Measurements from ENCODE around the gene KREMEN2.

KREMEN2 gene

DNA sequence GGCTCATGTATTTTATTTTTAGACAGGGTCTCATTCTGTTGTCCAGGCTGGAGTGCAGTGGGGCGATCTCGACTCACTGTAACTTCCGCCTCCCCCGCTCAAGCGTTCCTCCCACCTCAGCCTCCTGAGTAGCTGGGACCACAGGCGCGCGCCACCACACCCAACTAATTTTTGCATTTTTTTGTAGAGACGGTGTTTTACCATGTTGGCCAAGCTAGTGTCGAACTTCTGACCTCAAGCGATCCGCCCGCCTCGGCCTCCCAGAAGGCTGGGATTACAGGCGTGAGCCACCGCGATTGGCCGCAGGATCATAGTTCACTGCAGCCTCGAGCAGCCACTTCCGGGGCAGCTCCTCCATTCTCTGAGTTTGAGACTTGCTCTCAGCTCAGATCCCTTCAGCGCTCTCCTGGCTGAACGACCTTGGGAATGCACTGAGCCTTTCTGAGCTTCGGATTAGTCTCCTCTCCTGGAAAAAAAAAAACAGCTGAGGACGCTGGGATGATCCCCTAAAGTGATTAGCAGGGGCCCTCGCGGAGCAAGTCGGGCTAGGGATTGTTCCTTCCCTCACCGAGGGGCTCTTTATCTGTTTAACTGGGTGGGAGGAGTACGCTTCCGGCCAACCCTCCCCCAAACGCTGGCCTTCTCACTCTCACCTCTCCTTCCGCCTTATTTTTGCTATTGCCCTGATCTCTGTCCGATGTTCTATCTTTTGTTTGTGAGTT is 17.3 kb downstream of the KREMEN2 start:
- no peak for DNase-seq

- DNase-seq = no peak
These were observed 17.8 kb downstream of the KREMEN2 start for GRCh38 chr16:2981899-2982250.

- no peak for DNase-seq
These were observed 18.3 kb downstream of the KREMEN2 start for GRCh38 chr16:2982402-2982801.

GRCh38 chr16:2983706-2984136 is 19.6 kb downstream of the KREMEN2 start:
- peak; percentile 53 for DNase-seq

DNA sequence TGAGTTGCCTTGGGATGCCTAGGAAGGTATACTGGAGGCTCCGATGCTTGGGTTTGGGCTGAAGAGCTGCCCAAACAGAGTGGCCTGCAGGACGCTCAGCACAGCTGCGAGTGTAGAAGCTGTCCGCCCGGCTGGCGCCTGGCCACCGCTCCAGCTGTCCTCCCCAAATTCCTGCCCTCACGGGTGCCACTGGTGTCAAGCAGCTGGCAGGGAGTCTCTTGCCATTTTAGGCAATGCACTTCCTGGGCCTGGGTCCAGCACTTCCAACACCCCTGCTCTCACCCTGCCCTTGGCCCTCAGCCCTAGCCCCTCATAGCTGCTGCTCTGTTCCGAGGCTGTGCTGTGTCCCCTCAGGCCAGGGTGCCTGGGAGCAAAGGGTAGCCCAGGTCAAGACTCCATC is 21.4 kb downstream of the KREMEN2 start:
- DNase-seq = no peak

- no peak for DNase-seq
These were observed 21.8 kb downstream of the KREMEN2 start for GRCh38 chr16:2985893-2986355.

DNA sequence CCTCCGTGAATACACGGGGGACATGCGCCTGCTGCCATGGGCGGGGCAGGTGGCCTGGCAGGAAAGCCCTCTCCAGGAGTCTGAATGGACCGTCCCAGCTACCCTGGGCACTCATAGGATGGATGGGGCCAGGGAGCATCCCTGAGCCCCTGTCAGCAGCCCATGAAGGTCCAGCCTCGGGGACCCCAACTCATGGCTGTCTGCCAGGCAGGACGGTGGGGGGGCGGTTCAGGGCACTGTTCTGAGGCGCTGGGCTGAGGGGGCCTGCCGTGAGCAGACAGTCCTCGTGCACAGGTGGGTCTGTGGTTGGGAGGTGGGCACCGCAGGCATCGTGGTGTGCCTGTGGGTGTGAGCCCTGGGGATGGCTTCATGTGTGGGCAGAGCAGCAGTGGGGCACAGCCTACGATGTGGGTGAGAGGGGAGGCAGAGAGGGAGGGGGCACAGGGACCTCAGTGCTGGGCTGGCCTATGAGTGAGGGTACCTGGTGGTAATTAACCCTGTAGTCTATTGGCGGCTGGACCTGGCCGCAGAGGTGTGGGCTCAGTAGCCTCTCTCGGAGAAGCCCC is 22.6 kb downstream of the KREMEN2 start:
- DNase-seq = no peak

DNA sequence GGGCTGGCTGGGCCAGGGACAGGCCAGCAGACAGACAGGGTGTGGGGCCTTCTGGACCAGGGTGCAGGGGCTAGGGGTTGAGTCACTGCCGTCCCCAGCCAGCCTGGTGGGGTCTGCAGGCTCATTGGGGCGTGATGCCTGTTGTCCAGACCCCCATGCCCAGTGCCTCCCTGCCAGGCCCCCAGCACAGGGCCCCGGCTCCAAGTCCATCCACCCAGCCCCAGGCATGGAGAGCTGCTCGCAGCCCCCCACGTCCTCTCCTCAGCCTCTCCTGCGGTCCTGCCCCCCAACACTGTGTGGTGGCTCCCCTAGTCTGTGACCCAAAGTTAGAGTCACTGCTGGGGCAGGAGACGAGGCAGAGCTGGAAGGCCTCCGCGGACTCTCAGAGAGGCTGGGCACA is 23.2 kb downstream of the KREMEN2 start:
- no peak for DNase-seq

DNA sequence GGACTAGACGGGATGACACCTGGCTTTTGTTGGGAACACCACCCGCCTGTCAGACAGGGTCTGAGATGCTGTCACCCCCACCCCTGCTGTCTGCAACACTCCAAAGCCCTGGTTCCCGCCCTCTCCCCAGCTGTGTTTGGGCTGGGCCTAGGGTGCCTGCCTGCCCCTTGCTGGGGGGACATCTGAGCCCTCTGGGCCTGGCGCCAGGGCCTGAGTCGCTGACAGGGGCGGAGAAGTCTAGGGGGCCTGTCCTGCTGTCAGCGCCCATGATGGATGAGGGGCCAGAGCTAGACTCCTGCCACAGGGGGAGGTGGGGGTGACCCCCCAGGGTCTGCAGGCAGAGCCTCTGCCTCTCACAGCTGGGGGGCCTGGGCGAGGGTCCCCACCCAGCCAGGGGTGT is 23.8 kb downstream of the KREMEN2 start:
- DNase-seq = no peak

- DNase-seq = no peak
These were observed 24.6 kb downstream of the KREMEN2 start for GRCh38 chr16:2988590-2989099.

GRCh38 chr16:2990891-2991290 is 26.8 kb downstream of the KREMEN2 start:
- DNase-seq = no peak

GRCh38 chr16:2991566-2992261 is 27.6 kb downstream of the KREMEN2 start:
- DNase-seq = no peak

DNA sequence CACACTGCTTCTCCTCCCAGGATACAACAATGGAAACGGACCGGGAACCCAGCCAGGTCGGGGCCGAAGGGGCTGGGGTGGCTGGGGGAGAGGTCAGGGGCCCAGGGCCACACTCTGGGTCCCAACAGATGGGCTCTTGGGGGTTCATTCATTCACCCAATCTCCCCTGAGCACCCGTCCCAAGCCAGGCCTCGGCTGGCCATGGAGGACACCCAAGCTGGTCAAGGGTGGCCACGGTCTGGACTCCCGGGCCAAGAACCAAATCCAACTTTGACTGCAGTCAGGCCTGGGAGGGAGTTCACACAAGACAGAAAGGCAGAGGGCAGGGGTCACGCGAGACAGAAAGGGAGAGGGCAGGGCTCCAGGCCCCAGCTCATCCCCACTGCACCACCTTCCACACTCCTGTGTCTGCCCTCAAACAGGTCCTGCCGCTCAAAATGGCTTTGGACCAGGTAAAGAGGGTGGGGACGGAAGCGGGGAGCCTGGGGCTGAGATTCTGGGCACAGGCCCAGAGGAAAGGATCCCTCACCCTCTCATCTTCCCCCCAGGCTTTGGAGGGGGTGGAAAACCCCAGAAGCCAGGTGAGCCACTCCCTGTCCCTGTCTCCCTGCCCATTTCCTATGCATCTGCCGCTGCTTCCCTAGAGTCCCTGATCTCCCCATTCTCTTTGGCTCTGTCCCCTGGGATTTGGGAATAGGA is 28.5 kb downstream of the KREMEN2 start:
- no peak for DNase-seq

GRCh38 chr16:2996298-2996697 is 32.2 kb downstream of the KREMEN2 start:
- no peak for DNase-seq

DNA sequence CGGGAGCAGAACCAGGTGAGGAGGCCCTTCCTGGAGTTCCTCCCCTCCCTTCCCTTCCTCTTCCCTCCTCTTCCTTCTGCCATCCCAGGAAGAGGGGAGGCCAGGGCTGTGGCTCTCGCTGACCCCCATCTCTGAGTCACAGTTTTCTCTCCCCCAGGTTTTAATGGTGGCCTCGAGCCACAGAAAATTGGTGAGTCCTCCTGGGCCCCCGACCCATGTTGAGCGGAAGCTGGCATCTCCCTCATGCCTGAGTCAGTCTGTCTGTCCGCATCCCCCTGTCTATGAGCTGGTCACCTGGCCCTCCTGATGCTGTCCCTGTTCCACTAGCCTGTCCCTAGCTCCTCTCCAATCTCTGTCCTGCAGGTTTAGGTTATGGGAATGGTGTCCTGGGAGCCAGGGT is 35.9 kb downstream of the KREMEN2 start:
- no peak for DNase-seq

DNA sequence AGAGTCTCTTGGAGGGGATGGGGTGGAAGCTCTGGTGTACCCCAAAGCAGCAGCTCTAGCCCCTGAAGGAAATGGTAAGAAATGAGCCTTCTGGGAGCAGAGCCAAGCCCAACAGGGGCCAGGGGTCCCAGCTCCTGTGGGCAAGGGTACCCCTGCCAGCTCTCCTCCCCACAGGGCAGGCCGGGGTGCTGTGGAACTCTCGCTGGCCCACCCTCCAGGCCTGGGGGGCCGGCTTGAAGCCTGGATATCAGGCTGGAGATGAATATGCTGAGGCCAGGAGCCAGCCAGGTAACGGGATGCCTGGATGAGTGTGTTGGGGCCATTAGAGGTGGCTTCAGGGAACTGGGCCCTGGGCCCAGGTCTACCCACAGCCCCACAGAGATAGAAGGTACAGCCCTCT is 36.5 kb downstream of the KREMEN2 start:
- DNase-seq = no peak

GRCh38 chr16:3001316-3001715 is 37.2 kb downstream of the KREMEN2 start:
- no peak for DNase-seq

DNA sequence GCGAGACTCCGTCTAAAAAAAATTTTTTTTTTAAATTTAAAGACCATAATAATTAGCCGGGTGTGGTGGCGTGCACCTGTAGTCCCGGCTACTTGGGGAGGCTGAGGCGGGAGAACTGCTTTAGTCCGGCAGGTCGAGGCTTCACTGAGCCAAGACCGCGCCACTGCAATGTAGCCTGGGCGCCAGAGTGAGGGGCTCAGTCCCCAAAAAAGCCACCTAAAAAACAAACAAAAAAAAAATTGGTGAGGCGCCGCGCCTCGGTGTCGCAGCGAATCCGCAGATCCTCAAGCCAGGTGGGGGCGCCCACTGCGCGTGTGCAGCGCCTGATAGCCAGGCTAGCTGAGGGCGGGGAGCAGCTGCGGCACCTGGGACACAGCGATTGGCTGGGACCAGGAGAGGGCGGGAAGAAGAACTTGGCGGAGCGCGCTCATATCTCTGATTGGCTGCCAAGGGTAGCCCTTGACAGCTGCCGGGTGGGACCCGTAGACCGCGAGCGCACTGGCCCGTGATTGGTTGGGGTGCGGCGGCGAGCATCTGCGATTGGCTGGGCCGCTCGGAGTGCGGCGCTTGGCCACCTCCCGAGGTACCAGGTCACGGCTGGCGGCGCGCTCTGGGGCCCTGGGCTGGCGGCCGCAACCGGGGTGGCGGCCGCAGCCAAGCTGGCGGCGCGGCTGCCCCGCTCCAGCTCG is 39.7 kb downstream of the KREMEN2 start:
- DNase-seq = peak; percentile 96

DNA sequence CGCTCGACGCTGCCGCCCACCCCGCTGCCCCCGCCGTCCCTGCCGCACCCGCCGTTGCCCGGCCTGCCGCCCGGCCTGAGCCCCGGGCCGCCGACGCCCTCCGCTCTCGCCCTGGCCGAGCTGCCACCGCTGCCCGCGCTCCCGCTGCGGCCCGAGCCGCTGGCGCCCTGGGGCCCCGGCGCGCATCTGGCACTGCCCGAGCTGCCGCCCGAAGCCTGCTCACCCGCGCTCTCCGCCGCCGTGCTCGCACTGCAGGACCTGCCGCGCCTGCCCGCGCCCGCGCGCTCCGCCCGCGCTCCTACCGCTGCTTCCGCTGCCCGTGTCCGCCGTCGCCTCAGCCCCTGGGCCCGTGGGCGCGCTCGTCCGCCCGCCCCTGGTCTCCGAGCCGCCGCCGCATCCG is 40.2 kb downstream of the KREMEN2 start:
- no peak for DNase-seq

- no peak for DNase-seq
These were observed 40.8 kb downstream of the KREMEN2 start for GRCh38 chr16:3004781-3005284.

- no peak for DNase-seq
These were observed 43.2 kb downstream of the KREMEN2 start for GRCh38 chr16:3007059-3007956.

Data from NCI-H2107 (cell line).